GM12873 (cell line): ENCODE data around the gene FOSL1.

Source experiments
- CTCF ChIP-seq: IDR thresholded peaks from 2 replicates; pipeline ENCODE4 v1.5.1; 2012; ENCODE audit warnings: low read depth, mild to moderate bottlenecking, moderate library complexity, low read length, control low read depth; ENCODE audit not compliant: insufficient read depth; ENCODE audit errors: missing control alignments

FOSL1 gene

GRCh38 chr11:65944191-65944590 is 44.0 kb upstream of the FOSL1 start:
- TF ChIP-seq CTCF = no peak

GRCh38 chr11:65942531-65942930 is 42.3 kb upstream of the FOSL1 start:
- TF ChIP-seq CTCF = no peak

GRCh38 chr11:65941720-65942310 is 41.6 kb upstream of the FOSL1 start:
- TF ChIP-seq CTCF = no peak

- TF ChIP-seq CTCF = no peak
Measured at GRCh38 chr11:65937766-65938165, 37.6 kb upstream of the FOSL1 start.

- TF ChIP-seq CTCF = no peak
Measured at GRCh38 chr11:65934014-65934413, 33.8 kb upstream of the FOSL1 start.

GRCh38 chr11:65932558-65932919 is 32.4 kb upstream of the FOSL1 start:
- TF ChIP-seq CTCF = peak; percentile 13

GRCh38 chr11:65931773-65932557 is 31.8 kb upstream of the FOSL1 start:
- no peak for TF ChIP-seq CTCF
